Measurements from ENCODE around the gene TAF4B.

TAF4B gene

DNA sequence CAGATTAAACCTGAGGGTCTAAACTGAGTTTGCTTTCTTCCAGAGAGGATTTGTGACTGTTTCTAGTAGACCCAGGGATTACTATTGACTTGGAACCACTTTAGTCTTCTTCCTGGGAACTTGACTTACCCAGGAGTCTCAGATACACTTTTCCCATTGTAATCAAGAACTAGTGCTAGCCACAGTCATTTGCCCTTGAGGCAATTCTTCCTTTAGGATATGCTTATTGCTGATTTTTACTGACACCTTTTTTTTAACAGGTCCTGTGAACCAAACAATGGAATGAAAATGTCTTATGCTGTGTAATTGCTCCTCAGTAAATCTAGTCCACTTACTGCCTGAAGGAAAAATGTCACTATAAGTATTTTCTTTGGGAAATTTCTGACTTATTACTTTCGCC, 78.3 kb downstream of the TAF4B start:
- TF ChIP-seq CTCF (conservative IDR thresholded peaks at IDR 0.05; ENCODE audit: low read depth, low read length), result no peak
- Histone ChIP-seq H3K4me1 (ENCODE audit: low read depth, poor library complexity, severe bottlenecking) (peaks cover 78% of the 10 kb centered on the region), H3K79me2 (ENCODE audit: insufficient read depth, low read depth) (peaks cover 35% of the 10 kb centered on the region), H4K20me1 (ENCODE audit: insufficient read depth) (no peaks in the 10 kb centered on the region), H3K4me3 (IDR thresholded peaks at IDR 0.05; ENCODE audit: insufficient read depth, low read depth, low read length) (no peak overlapping the region), H2AFZ (ENCODE audit: low read depth) (no peak overlapping the region), H3K36me3 (ENCODE audit: insufficient read depth) (0 out of 2 replicates have a peak, but pooled peaks cover 4% of the 10 kb centered on the region), H3K27me3 (ENCODE audit: insufficient read depth, low read depth) (no peaks in the 10 kb centered on the region), H3K4me2 (no peak overlapping the region), H3K9ac (no peak overlapping the region), H3K27ac (no peak overlapping the region)

DNA sequence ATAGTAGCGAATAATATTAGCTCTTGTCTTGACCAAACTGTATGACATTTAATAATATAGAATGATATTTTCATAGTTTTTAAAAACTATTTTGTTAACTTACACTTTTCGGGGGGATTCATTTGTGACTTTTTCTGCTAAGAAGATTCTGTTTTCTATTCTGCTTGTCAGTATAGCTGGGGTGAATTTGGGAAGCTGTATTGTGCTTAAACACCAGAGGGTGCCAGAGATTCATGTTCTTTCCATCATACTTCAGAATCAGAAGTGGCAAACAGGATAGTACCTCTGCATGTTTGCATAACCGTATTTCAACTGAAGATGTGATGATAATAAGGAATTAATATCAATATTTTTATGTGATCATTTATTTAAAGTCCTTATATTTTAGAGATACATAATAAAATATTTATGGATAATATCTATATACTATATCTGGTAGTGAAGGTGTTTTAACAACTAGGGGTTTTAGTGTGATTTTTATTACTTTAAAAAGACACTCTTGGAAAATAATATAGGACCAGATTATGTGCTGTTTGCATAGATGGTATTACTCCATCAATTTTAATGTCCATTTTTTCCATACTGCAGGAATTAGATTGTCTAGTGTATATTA, 81.0 kb downstream of the TAF4B start:
- no peak overlapping the region for H3K27ac ChIP-seq

GRCh38 chr18:26309281-26309680, 83.0 kb downstream of the TAF4B start:
- Histone ChIP-seq H3K4me2 (no peak overlapping the region), H3K9ac (no peak overlapping the region), H3K27ac (no peak overlapping the region), H3K4me3 (IDR thresholded peaks at IDR 0.05; ENCODE audit: insufficient read depth, low read depth, low read length) (no peak overlapping the region), H2AFZ (ENCODE audit: low read depth) (no peak overlapping the region), H3K4me1 (ENCODE audit: low read depth, poor library complexity, severe bottlenecking) (peaks cover 58% of the 10 kb centered on the region), H3K27me3 (ENCODE audit: insufficient read depth, low read depth) (no peaks in the 10 kb centered on the region), H4K20me1 (ENCODE audit: insufficient read depth) (no peaks in the 10 kb centered on the region), H3K79me2 (ENCODE audit: insufficient read depth, low read depth) (peaks cover 18% of the 10 kb centered on the region), H3K36me3 (ENCODE audit: insufficient read depth) (0 out of 2 replicates have a peak, but pooled peaks cover 4% of the 10 kb centered on the region)
- TF ChIP-seq CTCF (conservative IDR thresholded peaks at IDR 0.05; ENCODE audit: low read depth, low read length), result no peak

More for the DNA sequence above, 81.0 kb downstream of the TAF4B start:
- Histone ChIP-seq H3K27me3 (ENCODE audit: insufficient read depth, low read depth) (no peaks in the 10 kb centered on the region), H2AFZ (ENCODE audit: low read depth) (no peak overlapping the region), H4K20me1 (ENCODE audit: insufficient read depth) (no peaks in the 10 kb centered on the region), H3K4me2 (no peak overlapping the region), H3K4me1 (ENCODE audit: low read depth, poor library complexity, severe bottlenecking) (peaks cover 72% of the 10 kb centered on the region), H3K4me3 (IDR thresholded peaks at IDR 0.05; ENCODE audit: insufficient read depth, low read depth, low read length) (no peak overlapping the region), H3K9ac (no peak overlapping the region), H3K36me3 (ENCODE audit: insufficient read depth) (0 out of 2 replicates have a peak, but pooled peaks cover 4% of the 10 kb centered on the region), H3K79me2 (ENCODE audit: insufficient read depth, low read depth) (peaks cover 19% of the 10 kb centered on the region)
- peak; percentile 67 for TF ChIP-seq CTCF (conservative IDR thresholded peaks at IDR 0.05; ENCODE audit: low read depth, low read length)

- no peak overlapping the region for H3K9ac ChIP-seq
- TF ChIP-seq CTCF (conservative IDR thresholded peaks at IDR 0.05; ENCODE audit: low read depth, low read length), result no peak
- H3K36me3 ChIP-seq (ENCODE audit: insufficient read depth), result no peaks in the 10 kb centered on the region
- 0 out of 2 replicates have a peak, but pooled peaks cover 10% of the 10 kb centered on the region for H3K79me2 ChIP-seq (ENCODE audit: insufficient read depth, low read depth)
- H4K20me1 ChIP-seq (ENCODE audit: insufficient read depth), result no peaks in the 10 kb centered on the region
- H3K4me2 ChIP-seq, result no peak overlapping the region
- no peak overlapping the region for H3K27ac ChIP-seq
- no peaks in the 10 kb centered on the region for H3K27me3 ChIP-seq (ENCODE audit: insufficient read depth, low read depth)
- H2AFZ ChIP-seq (ENCODE audit: low read depth), result no peak overlapping the region
- H3K4me3 ChIP-seq (IDR thresholded peaks at IDR 0.05; ENCODE audit: insufficient read depth, low read depth, low read length), result no peak overlapping the region
- H3K4me1 ChIP-seq (ENCODE audit: low read depth, poor library complexity, severe bottlenecking), result peaks cover 39% of the 10 kb centered on the region
These were observed 86.0 kb downstream of the TAF4B start for GRCh38 chr18:26312199-26312598.

Data from KMS-11 (cell line).